ENCODE data around the gene ASB4.

DNA sequence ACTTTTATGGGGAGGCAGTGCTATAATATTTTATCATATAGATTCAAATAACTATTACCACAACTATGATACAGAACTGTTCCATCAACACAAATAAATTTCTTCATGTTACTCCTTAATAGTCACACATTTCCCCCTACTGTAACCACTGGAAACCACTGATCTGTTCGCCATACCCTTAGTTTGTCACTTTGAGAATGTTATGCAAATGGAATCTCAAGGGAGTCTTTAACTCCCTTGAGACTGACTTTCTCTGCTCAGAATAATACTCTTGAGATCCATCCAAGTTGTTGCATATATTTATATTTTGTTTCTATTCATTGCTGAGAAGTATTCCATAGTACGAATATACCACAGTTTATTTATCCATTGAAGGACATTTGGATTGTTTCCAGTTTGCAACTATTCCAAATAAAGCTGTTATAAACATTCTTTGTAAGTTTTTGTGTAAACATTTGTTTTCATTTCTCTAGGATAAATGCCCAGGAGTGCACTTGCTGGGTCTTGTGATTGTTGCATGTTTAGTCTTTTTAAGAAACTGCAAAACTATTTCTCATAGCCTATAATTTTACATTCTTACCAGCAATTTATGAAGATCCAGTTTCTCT, 31.2 kb upstream of the ASB4 start:
- TF ChIP-seq, protein P1, sequence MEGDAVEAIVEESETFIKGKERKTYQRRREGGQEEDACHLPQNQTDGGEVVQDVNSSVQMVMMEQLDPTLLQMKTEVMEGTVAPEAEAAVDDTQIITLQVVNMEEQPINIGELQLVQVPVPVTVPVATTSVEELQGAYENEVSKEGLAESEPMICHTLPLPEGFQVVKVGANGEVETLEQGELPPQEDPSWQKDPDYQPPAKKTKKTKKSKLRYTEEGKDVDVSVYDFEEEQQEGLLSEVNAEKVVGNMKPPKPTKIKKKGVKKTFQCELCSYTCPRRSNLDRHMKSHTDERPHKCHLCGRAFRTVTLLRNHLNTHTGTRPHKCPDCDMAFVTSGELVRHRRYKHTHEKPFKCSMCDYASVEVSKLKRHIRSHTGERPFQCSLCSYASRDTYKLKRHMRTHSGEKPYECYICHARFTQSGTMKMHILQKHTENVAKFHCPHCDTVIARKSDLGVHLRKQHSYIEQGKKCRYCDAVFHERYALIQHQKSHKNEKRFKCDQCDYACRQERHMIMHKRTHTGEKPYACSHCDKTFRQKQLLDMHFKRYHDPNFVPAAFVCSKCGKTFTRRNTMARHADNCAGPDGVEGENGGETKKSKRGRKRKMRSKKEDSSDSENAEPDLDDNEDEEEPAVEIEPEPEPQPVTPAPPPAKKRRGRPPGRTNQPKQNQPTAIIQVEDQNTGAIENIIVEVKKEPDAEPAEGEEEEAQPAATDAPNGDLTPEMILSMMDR (IDR thresholded peaks at IDR 0.05; ENCODE audit: insufficient read depth, low read length) = no peak
- no peak for TF ChIP-seq POLR2AphosphoS5 (IDR thresholded peaks at IDR 0.05; ENCODE audit: low read depth)
- TF ChIP-seq, protein P2, sequence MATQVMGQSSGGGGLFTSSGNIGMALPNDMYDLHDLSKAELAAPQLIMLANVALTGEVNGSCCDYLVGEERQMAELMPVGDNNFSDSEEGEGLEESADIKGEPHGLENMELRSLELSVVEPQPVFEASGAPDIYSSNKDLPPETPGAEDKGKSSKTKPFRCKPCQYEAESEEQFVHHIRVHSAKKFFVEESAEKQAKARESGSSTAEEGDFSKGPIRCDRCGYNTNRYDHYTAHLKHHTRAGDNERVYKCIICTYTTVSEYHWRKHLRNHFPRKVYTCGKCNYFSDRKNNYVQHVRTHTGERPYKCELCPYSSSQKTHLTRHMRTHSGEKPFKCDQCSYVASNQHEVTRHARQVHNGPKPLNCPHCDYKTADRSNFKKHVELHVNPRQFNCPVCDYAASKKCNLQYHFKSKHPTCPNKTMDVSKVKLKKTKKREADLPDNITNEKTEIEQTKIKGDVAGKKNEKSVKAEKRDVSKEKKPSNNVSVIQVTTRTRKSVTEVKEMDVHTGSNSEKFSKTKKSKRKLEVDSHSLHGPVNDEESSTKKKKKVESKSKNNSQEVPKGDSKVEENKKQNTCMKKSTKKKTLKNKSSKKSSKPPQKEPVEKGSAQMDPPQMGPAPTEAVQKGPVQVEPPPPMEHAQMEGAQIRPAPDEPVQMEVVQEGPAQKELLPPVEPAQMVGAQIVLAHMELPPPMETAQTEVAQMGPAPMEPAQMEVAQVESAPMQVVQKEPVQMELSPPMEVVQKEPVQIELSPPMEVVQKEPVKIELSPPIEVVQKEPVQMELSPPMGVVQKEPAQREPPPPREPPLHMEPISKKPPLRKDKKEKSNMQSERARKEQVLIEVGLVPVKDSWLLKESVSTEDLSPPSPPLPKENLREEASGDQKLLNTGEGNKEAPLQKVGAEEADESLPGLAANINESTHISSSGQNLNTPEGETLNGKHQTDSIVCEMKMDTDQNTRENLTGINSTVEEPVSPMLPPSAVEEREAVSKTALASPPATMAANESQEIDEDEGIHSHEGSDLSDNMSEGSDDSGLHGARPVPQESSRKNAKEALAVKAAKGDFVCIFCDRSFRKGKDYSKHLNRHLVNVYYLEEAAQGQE (IDR thresholded peaks at IDR 0.05; ENCODE audit: insufficient replicate concordance, low read depth) = no peak
- no peak for TF ChIP-seq GABPA (IDR thresholded peaks at IDR 0.05; ENCODE audit: low read depth)

Measured in HL-60 (cell line).